ENCODE results near the gene AEBP1. TPM values are rescaled to one million over a fixed set of nuclear protein-coding genes. Genes with fewer than 3 reads are reported as not detected.

Gene AEBP1
- total RNA-seq, 1 donor from 2014 or later = 65.0 TPM

DNA sequence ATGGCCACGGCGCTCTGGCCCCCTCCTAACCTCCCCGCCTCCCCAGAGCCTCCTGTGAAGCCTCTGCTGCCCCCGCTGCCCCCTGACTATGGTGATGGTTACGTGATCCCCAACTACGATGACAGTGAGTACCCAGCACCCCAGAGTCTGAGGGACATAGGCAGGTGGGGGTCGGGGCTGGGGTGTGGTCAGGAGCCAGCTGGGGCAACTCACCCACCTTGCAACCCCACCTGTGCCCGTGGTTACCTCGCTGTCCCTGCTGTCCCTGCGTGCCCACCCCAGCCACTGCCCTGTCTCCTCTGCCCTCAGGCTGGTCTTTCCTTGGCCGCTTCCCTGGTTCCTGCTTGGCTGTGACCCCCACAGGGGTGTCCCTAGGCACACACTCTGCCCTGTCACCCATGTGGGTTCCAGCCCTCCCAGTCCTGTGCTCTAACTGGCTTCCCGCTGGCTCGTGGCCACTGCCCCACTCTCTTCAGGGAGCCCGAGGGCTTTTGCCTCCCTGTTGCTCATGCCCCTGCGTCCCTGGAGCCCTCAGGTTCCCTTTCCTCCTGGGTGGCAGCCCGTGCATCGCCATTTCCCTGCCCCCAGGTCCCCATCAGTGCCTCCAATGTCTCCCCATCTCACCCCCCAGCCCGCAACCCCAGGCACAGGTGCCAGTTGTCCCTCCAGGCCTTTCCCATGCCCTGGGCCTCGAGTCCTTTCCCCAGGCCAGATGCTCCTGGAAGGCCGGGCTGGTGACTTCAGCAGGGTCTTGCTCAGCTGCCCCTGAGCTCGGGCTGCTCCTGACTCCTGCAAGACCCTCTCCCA lies 4.0 kb downstream of the AEBP1 start:
- Histone ChIP-seq H2AFZ (ENCODE audit: low read depth, low read length) (no peak overlapping the region), H3K9me3 (ENCODE audit: insufficient read depth, low read depth, low read length) (no peaks in the 10 kb centered on the region), H3K4me1 (ENCODE audit: insufficient read depth, low read length) (peaks cover 12% of the 10 kb centered on the region), H3K27ac (ENCODE audit: low read depth, low read length) (no peak overlapping the region), H3K36me3 (ENCODE audit: insufficient read depth, low read length) (no peaks in the 10 kb centered on the region), H3K4me2 (ENCODE audit: low read length) (no peak overlapping the region), H3K9ac (ENCODE audit: low read length) (no peak overlapping the region), H3K79me2 (ENCODE audit: insufficient read depth, low read length) (peaks cover 15% of the 10 kb centered on the region), H3K4me3 (ENCODE audit: insufficient read depth, low read depth, low read length) (no peak overlapping the region), H3K27me3 (ENCODE audit: insufficient read depth, low read length) (no peaks in the 10 kb centered on the region), H4K20me1 (ENCODE audit: insufficient read depth, low read length) (peaks cover 49% of the 10 kb centered on the region)
- TF ChIP-seq EZH2 (IDR thresholded peaks at IDR 0.05; ENCODE audit: insufficient read depth, low read length) (no peak), CTCF (IDR thresholded peaks at IDR 0.05; ENCODE audit: insufficient read depth, low read depth, low read length) (no peak)
- H3K4me1 Mint-ChIP-seq (ENCODE audit: low read depth, unreplicated experiment) = peaks cover 12% of the 10 kb centered on the region
- H3K36me3 Mint-ChIP-seq (ENCODE audit: low read depth, unreplicated experiment) = peaks cover 16% of the 10 kb centered on the region
- DNase-seq (ENCODE audit: low read depth) (no peak), FAIRE-seq (no peak)
- no peaks in the 10 kb centered on the region for H3K9me3 Mint-ChIP-seq (ENCODE audit: unreplicated experiment)
- no peaks in the 10 kb centered on the region for H3K27me3 Mint-ChIP-seq (ENCODE audit: low read depth, unreplicated experiment)
- H3K4me3 Mint-ChIP-seq (ENCODE audit: unreplicated experiment) = no peak overlapping the region
- no peak overlapping the region for H3K27ac Mint-ChIP-seq (ENCODE audit: unreplicated experiment)

- H3K36me3 ChIP-seq (ENCODE audit: insufficient read depth, low read length) = peaks cover 3% of the 10 kb centered on the region
- no peak for TF ChIP-seq EZH2 (IDR thresholded peaks at IDR 0.05; ENCODE audit: insufficient read depth, low read length)
- no peak for TF ChIP-seq CTCF (IDR thresholded peaks at IDR 0.05; ENCODE audit: insufficient read depth, low read depth, low read length)
- H3K9ac ChIP-seq (ENCODE audit: low read length) = no peak overlapping the region
- H3K4me3 Mint-ChIP-seq (ENCODE audit: unreplicated experiment) = no peak overlapping the region
- FAIRE-seq (no peak), DNase-seq (ENCODE audit: low read depth) (no peak)
- H3K27ac Mint-ChIP-seq (ENCODE audit: unreplicated experiment) = no peak overlapping the region
- H3K4me1 ChIP-seq (ENCODE audit: insufficient read depth, low read length) = peaks cover 12% of the 10 kb centered on the region
- no peak overlapping the region for H3K27ac ChIP-seq (ENCODE audit: low read depth, low read length)
- no peak overlapping the region for H2AFZ ChIP-seq (ENCODE audit: low read depth, low read length)
- no peaks in the 10 kb centered on the region for H3K9me3 Mint-ChIP-seq (ENCODE audit: unreplicated experiment)
- H3K4me1 Mint-ChIP-seq (ENCODE audit: low read depth, unreplicated experiment) = peaks cover 11% of the 10 kb centered on the region
- no peaks in the 10 kb centered on the region for H3K27me3 ChIP-seq (ENCODE audit: insufficient read depth, low read length)
- peaks cover 15% of the 10 kb centered on the region for H3K79me2 ChIP-seq (ENCODE audit: insufficient read depth, low read length)
- H4K20me1 ChIP-seq (ENCODE audit: insufficient read depth, low read length) = peaks cover 55% of the 10 kb centered on the region
- no peaks in the 10 kb centered on the region for H3K27me3 Mint-ChIP-seq (ENCODE audit: low read depth, unreplicated experiment)
- H3K9me3 ChIP-seq (ENCODE audit: insufficient read depth, low read depth, low read length) = no peaks in the 10 kb centered on the region
- no peak overlapping the region for H3K4me2 ChIP-seq (ENCODE audit: low read length)
- H3K4me3 ChIP-seq (ENCODE audit: insufficient read depth, low read depth, low read length) = no peak overlapping the region
- H3K36me3 Mint-ChIP-seq (ENCODE audit: low read depth, unreplicated experiment) = peaks cover 17% of the 10 kb centered on the region
Measured at GRCh38 chr7:44108768-44109750, 4.9 kb downstream of the AEBP1 start.

Data from astrocyte (in vitro differentiated cells and primary cell).